ENCODE data around the gene HYAL3. TPM values are rescaled to one million over a fixed set of nuclear protein-coding genes. Genes with fewer than 3 reads are reported as not detected.
A peak's percentile ranks its signal among the peaks of the same experiment; 100 is the strongest.

HYAL3 gene
- total and polyA plus RNA-seq, 10 of the 15 experiments (the other 5 are each of a cell fraction or from before 2014, with no cell fraction given): 0.37 to 4.2 (median 2.8) TPM

GRCh38 chr3:50347187-50347813 is 48.1 kb upstream of the HYAL3 start (continued):
- TF ChIP-seq NKRF (conservative IDR thresholded peaks at IDR 0.05) (no peak), CREB1 (IDR thresholded peaks at IDR 0.05; ENCODE audit: low read depth) (no peak), IRF3 (IDR thresholded peaks at IDR 0.05) (no peak), RAD21 (IDR thresholded peaks at IDR 0.05; ENCODE audit: insufficient read depth, low read depth, low read length) (peak; percentile 71), ZBTB40 (IDR thresholded peaks at IDR 0.05; ENCODE audit: borderline replicate concordance) (peak; percentile 67), E2F8 (IDR thresholded peaks at IDR 0.05; ENCODE audit: low read depth, partially characterized antibody) (no peak), E2F4 (IDR thresholded peaks at IDR 0.05; ENCODE audit: low read depth, low read length) (no peak), POU2F2 (IDR thresholded peaks at IDR 0.05; ENCODE audit: borderline replicate concordance, low read depth, low read length) (no peak), MEF2A (IDR thresholded peaks at IDR 0.05; ENCODE audit: insufficient read depth, low read depth, low read length) (no peak), KLF5 (IDR thresholded peaks at IDR 0.05; ENCODE audit: partially characterized antibody) (no peak), HDAC6 (IDR thresholded peaks at IDR 0.05; ENCODE audit: unreplicated experiment) (no peak), CHD1 (IDR thresholded peaks at IDR 0.05; ENCODE audit: low read depth, low read length) (no peak), ZBTB4 (CRISPR knock-in tag; IDR thresholded peaks at IDR 0.05) (no peak), NFXL1 (IDR thresholded peaks at IDR 0.05; ENCODE audit: borderline replicate concordance) (no peak)

All from GM12878 (cell line).